GM11168 (cell line): Measurements from ENCODE around the gene EIF3D.

Source experiments
- in situ Hi-C: fragments of 300-500 bp; cut with MboI; formaldehyde crosslinking; loops from one replicate; pipeline ENCODE4 v1.12.0; 2022; ENCODE audit warnings: low sequenced_read_pairs; ENCODE audit not compliant: unreplicated experiment

Gene EIF3D

DNA sequence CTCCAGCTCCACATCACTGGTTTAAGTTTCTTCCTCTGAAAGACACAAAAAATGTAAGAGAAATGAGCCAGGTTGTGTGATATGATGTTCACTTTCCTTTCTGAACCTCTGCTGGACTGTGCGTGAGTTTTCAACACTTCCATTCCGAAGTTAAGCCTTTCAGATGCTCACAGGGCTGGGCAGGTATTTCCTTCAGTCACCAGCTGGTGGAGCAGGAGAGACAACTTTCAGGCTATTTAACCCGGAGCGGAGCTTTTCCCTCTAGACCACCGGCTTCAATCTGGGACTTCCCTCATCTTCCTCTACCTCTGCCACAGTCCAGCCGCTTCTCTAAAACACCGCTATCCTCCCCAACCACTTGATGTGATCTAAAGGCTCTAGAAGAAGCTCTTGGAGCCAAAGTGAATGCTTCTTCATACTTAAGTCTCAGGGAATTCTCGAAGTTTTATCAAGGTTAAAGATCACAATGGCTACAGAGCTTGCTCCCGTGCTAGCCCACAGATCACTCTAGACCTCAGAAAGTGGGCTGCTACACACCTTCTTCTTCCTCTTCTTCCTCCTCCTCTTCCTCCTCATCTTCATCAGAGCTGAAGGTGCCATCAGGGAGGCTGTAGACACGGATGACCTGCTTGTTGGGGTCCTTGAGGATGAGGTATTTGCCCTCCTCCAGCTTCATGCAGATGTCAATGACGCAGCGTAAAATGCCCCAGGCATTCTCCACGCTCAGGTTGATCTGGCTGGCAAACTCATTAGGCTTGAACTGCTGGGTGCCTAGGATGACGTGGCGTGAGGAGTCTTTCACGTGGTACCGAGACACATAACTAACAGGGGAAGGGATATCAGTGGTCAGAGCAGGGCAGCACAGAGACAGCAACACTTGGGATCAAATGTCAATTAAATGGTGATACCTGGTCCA lies 17.7 kb downstream of the EIF3D start:
- in situ Hi-C loops, result no loop called here

GRCh38 chr22:36510384-36510783 lies 18.6 kb downstream of the EIF3D start:
- in situ Hi-C loops, result no loop called here

GRCh38 chr22:36507518-36508010 lies 21.4 kb downstream of the EIF3D start:
- in situ Hi-C loops, result no loop called here

DNA sequence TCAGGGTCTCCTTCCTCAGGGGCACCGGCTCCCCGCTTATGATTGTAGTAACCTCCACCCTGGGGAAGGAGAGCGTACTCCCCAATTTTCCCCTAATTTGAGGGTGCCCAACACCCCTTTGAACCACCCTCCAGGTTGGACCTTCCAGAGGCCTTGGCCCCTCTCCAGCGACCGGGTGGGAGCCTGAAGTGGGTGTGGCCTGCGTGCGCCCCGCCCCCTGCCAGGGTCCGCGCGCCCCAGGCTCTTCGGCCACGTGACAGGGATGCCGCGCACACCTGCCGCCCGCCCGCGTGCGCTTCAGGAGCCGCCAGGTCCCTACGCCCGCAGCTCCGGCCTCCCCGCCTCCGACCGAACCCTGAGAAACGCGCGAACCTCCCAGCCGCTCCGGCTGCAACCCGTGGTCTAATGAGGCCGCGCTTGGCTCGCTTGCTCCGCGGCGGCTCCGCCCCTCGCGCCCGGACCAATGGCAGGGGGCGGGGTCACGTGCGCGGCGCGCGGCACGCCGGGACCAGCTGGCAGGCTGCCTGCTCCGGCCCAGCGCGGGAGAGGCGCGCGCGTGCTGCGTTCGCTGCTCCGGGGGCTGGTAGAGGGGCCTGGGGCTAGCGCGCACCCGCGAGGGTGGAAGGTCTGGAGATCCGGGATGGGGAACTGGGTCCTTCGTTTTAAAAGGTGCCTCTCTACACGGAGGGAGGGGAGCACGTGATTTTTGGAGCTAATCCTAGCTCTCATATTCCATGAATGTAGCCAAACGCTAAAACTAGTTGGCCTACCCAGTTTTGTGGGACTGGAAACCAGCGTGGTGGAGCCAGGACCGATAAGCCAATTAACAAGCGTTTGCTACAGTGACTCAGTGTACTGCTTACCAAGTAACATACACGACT lies 22.1 kb downstream of the EIF3D start, which contains the start of gene FOXRED2:
Gene FOXRED2 (minus strand): TSS at position 404 of the 881 bp plus-strand sequence. CDS start 618 bp downstream, outside the sequence.
- in situ Hi-C loops, result no loop called here

- in situ Hi-C loops, result no loop called here
Observed at GRCh38 chr22:36505998-36506635, 22.8 kb downstream of the EIF3D start.

DNA sequence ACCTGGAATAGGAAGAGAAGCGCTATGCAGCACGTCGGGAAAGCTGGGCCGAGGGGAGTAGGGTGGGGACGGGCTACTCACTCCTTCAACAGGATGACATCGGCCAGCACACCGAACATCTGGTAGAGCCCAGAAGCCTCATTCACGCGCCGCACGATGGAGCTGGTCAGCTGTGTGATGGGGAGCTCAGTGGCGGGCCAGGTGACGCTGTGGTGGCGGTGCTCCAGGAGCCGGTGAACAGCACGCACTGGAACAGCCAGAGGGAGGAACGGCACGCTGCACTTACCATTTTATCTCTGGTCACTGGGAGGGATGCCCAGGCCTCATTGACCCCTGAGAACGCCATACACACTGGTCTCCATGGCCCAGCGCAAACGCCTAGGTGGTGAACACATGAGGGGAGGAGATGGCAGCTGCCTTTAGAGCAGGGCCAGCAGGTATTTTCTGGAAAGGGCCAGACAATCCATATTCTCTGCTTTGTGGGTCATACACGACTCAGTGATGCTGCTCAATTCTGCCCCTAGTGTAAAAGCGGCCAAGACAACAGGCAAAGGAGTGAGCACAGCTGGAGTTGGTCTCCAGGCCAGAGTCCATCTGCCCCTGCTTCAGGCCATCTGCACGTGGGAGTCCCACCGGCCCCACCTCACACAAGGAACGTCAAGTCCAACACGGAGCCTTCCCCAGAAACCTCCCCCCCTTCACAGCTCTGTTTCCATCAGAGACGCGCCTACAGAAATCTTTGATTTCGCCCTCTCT lies 30.9 kb downstream of the EIF3D start:
- in situ Hi-C loops, result no loop called here

GRCh38 chr22:36493690-36494110 lies 35.3 kb downstream of the EIF3D start:
- in situ Hi-C loops, result no loop called here

GRCh38 chr22:36492109-36492508 lies 36.9 kb downstream of the EIF3D start:
- in situ Hi-C loops, result no loop called here

- in situ Hi-C loops, result no loop called here
Observed at GRCh38 chr22:36491155-36491554, 37.8 kb downstream of the EIF3D start.

DNA sequence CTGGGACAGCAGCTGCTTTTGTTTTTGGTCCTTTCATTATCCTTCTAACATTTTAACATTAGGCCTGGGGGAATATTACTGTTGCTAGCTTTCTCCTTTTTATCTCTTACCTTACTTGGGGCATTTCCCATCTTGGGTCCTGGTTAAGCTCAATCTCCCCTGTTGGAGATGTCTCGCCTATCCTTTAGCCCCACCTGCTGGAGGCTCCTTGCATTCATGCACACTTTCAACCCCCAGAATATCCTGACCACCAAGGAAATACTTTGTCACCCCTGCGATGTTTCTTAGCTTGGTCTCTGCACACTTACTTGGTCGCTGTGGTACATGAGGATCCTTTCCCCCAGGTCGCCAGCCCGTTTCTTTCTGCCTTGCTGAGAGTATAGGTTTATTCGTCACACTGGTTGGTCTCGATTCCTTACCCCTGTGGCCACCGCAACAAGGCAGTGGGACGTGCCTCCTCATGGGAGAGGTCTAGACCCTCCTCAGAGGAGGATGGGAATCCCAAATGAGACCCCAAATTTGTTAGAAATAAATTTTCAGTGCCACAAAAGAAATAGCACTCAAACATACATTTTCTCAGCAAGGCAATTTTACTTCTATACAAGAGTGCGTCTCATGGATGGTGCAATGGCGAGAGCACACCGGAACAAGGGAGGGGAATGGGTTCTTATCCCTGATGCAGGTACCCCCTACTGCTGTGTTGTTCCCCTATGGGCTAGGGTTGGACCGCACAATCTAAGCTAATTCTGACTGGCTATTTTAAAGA lies 42.2 kb downstream of the EIF3D start:
- in situ Hi-C loops, result no loop called here

DNA sequence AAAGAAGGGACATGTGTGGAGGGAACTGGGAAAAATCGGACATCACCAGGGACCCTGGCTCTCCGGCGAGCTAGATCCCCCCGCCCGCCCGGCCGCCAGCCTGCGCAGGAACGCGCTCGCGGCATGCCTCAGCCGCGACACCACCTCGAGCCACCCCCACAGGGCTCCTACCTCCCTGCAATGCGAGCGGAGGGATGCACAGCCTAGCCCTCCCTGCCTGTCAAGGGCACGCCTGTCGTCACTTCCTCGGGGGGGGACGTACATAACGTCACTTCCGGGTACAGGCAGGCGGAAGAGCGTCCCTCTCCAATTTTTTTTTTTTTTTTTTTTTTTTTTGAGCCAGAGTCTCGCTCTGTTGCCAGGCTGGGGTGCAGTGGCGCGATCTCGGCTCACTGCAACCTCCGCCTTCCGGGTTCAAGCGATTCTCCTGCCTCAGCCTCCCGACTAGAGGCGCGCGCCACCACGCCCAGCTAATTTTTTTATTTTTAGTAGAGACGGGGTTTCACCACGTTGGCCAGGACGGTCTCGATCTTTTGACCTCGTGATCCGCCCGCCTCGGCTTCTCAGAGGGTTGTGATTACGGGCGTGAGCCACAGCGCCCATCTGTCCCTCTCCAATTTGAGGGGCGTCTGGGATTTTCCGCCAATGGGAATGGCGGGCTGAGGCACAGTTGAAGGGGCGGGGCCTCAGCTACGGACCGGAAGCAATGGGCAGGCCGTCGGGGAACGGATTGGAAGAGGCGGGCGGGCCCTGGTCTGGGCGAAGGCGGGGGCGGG lies 47.4 kb downstream of the EIF3D start, which contains the start of gene TXN2:
Gene TXN2 (minus strand): TSS at position 248 of the 776 bp plus-strand sequence. CDS start 803 bp downstream, outside the sequence.
- in situ Hi-C loops, result no loop called here

DNA sequence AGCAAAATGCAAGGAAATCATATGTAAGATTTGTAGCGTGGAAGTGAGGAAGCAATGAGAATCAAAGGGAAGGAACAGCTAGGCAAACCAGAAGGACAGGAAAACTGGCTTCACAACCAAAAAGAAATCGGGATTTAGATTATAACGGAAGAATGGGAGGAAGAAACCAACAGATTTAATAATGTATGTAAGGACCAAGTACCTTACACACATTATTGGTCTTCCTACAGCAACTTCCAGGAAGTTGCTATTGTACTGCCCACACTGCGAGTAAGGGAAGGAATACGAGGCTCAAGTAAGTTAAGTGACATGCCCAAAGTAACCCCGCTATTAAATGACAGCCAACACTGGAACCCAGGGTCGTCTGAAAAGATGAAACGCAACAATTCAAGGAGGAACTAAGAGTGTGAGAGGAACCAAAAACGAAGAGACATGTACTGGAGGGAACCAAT lies 48.0 kb downstream of the EIF3D start:
- in situ Hi-C loops, result no loop called here

DNA sequence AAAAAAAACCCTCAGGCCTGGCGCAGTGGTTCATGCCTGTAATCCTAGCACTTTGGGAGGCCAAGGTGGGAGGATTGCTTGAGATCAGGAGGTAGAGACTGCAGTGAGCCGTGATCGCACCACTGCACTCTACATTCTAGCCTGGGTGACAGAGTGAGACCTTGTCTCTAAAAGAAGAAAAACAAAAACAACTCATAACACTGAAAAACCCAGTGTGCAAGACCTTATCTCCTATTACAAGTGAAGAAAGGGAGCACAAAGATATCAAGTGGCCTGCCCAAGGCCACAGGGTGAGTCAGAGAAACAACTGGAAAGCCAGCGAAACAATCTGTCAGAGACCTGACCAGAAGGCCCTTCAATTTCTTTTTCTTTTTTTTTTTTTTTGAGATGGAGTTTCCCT lies 50.0 kb downstream of the EIF3D start:
- in situ Hi-C loops, result no loop called here

GRCh38 chr22:36475341-36475740 lies 53.6 kb downstream of the EIF3D start:
- in situ Hi-C loops, result no loop called here

- in situ Hi-C loops, result loop anchor here (5.0 kb wide), 1 partner anchor 175 kb away; no protein-coding TSS in a partner anchor
Observed at GRCh38 chr22:36472689-36473088, 56.3 kb downstream of the EIF3D start.

GRCh38 chr22:36471341-36471821 lies 57.6 kb downstream of the EIF3D start:
- in situ Hi-C loops, result loop anchor here (5.0 kb wide), 1 partner anchor 174 kb away; no protein-coding TSS in a partner anchor

GRCh38 chr22:36470994-36471331 lies 58.0 kb downstream of the EIF3D start:
- in situ Hi-C loops, result loop anchor here (5.0 kb wide), 1 partner anchor 174 kb away; no protein-coding TSS in a partner anchor
